Measurements from ENCODE around the gene MAP3K15. TPM values are rescaled to one million over a fixed set of nuclear protein-coding genes. Genes with fewer than 3 reads are reported as not detected.
"Not testable (repeated sequence)": the region's sequence is repeated elsewhere in the genome, so short reads cannot be mapped to it uniquely, and the experiment has no call there.

Gene MAP3K15
- total RNA-seq, 1 donor from 2014 or later: 0.13 TPM

DNA sequence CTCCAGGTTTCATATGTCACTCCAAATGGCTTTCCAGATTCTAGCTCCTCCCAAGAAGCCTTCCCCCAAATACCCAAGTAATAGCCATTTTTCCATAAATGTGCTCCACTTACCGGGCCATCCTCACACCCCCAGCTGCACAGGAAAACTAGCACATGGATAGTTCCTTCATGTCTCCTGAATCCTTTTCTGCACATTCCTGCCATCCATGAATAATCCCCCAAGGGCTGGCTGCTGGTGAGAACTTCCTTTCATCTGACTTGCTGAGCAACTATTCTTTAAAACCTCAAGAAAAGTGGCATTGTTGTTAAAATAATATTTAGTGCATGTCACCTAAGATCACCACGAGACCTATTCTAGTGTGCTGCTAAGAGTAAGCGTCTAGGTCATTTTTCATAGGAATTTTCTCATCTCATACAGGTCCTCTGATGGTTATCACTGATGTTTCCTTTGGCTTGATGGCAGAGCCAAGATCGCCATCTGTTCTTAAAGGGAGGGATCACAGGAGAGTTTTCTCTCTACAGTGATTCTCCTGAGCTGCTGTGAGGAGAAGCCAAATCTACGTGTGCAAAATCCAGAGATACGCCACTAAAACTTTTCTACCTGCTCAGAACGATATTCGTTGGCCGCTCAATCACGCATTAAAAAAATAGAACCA lies 71.3 kb downstream of the MAP3K15 start:
- intact Hi-C loops (cut with DNase I): no loop called here
- no peak for DNase-seq (ENCODE audit: low spot score)

DNA sequence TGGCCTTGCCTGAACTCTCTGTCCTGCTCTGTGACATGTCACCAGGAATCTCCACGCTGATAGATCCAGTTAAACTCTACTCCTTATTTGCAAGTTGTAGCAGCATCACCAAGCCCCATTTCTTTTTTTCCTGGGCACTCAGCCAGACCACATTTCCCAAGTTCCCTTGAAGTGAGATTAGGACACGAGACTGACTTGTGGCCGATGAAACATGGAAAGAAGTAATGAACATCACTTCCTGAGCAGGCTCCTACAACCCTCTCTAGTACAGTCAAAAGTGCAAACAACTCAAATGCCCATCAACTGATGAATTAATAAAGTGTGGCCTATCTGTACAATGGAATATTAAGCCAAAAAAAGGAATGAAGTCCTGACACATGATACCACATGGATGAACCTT lies 74.6 kb downstream of the MAP3K15 start:
- DNase-seq (ENCODE audit: low spot score) (no peak), ATAC-seq (no peak)
- intact Hi-C loops (cut with DNase I): no loop called here

More for the DNA sequence above, 71.3 kb downstream of the MAP3K15 start:
- ATAC-seq: no peak

DNA sequence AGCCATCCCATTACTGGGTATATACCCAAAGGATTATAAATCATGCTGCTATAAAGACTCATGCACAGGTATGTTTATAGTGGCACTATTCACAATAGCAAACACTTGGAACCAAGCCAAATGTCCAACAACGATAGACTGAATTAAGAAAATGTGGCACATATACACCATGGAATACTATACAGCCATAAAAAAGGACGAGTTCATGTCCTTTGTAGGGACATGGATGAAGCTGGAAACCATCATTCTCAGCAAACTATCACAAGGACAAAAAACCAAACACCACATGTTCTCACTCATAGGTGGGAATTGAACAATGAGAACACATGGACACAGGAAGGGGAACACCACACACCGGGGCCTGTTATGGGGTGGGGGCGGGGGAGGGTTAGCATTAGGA lies 92.6 kb downstream of the MAP3K15 start:
- intact Hi-C loops (cut with DNase I); DNase-seq (ENCODE audit: low spot score): not testable (repeated sequence)

DNA sequence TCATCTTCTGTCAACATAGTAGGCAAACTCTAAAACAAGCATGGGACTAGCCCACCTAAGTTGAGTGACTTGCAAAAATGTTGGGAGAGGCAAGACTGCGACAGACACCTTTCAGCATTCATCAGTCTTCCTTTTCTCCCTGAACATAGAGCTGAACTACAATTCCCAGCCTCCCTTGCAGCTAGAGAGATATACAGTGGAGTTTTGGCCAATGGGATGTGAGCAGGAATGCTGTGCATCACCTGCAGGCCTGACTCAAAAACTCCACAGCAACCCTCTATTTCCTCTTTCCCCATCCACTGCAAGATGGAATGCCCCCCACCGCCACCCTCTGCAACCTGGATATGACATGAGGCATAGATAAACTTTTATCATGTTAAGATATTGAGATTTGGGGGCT lies 105.0 kb downstream of the MAP3K15 start:
- ATAC-seq: no peak
- DNase-seq (ENCODE audit: low spot score): no peak
- intact Hi-C loops (cut with DNase I): no loop called here

More for the DNA sequence above, 92.6 kb downstream of the MAP3K15 start:
- not testable (repeated sequence) for ATAC-seq

DNA sequence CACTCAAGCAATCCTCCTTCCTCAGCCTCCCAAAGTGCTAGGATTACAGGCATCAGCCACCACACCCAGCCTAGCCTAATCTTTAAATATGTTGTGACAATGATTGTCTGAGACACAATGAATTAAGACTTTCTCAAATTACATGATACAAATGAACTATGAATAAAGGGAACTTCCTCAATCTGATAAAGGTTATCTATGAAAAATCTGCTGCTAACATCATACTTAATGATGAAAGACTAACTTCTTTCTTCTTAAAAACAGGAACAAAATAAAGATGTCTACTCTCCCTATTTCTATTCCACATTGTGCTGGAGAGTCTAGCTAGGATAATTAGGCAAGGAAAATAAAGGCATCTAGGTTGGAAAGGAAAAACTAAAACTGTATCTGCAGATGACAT lies 111.6 kb downstream of the MAP3K15 start:
- no peak for DNase-seq (ENCODE audit: low spot score)
- ATAC-seq: no peak
- intact Hi-C loops (cut with DNase I): no loop called here

DNA sequence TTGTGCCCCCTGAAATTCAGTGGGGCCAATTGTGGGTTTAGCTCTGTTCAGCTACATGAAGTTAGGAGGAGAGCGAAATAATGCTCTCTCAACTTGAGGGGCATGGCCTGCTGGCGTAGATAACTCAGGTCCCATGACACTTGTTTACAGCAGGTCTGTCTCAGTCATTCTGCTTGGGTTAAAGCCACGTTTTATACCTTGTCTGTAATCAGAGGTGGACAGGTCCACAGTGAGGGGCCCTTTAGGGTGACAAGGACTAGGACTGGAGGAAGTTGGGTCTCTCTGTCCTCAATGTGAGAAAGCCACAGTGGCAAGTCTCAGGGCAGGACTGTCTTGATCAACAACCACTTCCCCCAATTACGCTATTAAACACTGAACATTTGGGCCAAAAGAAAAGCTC lies 122.6 kb downstream of the MAP3K15 start:
- no peak for DNase-seq (ENCODE audit: low spot score)
- ATAC-seq: no peak
- intact Hi-C loops (cut with DNase I): no loop called here

DNA sequence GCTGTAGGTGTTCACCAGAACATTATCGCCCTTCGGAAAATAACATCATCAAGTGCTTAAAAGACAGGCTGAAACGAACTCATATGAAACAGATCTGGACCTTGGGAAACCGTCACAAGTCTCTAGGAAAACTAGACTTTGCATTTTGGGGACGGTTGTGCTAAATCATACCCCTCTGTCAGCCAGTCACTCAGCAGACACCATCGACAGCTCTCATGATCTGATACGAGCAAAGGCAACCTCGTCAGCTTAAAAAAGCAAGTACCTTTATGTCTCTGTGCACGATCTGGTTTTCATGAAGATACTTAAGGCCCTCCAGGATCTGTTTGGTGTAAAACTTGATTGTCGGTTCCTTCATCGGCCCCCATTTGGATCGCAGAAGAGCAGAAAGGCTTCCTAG lies 123.2 kb downstream of the MAP3K15 start:
- DNase-seq (ENCODE audit: low spot score) (no peak), ATAC-seq (no peak)
- intact Hi-C loops (cut with DNase I): no loop called here

DNA sequence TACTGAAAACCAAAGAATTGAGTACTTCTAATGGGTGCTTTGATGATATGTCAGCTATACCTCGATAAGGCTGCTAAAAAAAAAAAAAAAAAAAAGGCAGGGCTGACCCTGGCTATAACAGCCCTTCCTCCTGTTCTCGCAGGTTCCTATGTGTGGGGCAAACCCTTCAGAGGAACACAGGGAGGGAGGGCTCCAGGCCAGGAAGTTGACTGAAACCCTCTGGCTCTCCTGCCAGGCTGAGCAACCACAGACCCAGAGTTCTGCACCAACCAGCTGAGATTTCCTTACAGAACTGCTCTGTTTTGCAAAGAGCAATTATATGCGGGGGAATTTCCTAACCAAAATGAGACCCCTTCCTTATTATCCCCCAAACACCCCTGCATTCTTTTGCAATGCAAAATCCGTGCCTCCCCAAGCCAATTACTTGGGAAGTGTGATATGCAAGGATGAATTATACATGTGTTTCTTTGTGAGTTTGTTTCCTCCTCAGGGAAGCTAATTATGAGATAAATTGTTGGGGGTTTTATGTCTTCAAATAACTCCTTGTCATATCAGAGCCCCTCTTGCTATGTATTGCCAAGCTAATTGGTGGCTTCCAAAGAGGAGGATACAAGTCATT lies 126.0 kb downstream of the MAP3K15 start:
- intact Hi-C loops (cut with DNase I): no loop called here
- DNase-seq (ENCODE audit: low spot score) (no peak), ATAC-seq (no peak)

DNA sequence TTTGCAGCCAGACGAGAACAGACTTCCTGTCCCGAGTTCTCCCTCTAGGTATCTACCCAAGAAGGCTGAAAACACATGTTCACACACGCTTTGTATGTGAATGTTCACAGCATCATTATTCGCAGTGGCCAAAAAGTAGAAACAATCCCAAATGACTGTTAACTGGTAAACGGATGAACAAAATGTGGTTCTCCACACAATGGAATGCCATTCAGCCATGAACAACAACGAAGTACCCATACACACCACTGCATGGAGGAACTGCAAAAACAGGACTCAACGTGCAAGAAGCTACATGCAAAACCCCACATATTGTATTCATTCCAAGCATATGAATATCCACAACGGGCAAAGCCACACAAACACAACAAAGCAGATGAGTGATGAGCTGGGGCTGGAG lies 126.6 kb downstream of the MAP3K15 start:
- ATAC-seq (no peak), DNase-seq (ENCODE audit: low spot score) (no peak)
- intact Hi-C loops (cut with DNase I): no loop called here

DNA sequence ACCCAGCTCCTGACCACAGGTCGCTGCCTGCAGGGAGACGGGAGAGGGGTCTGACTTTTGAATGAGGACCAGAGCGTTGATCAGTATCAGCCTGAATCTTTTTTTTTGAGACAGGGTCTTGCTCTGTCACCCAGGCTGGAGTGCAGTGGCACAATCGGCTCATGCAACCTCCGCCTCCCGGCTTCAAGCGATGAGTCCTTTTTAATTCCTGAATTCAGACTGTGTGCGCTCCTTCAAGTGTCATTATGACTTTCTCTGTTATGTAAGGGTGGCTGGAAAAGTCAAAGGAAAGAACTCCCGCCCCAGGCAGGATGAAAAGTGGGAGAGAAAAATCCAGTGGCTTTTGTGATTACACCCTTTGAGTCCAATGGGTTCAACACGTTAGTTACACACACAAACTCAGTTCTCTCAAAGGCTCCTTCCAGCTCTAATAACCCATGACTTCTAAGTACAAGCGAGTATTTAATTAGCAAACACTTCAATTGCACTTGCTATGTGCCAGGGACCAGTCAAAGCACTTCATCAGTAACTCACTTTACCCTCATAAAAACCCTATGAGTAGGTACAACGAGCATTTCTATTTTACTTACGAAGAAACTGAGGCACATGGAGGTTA lies 127.1 kb downstream of the MAP3K15 start:
- DNase-seq (ENCODE audit: low spot score) (no peak), ATAC-seq (no peak)
- intact Hi-C loops (cut with DNase I): no loop called here

DNA sequence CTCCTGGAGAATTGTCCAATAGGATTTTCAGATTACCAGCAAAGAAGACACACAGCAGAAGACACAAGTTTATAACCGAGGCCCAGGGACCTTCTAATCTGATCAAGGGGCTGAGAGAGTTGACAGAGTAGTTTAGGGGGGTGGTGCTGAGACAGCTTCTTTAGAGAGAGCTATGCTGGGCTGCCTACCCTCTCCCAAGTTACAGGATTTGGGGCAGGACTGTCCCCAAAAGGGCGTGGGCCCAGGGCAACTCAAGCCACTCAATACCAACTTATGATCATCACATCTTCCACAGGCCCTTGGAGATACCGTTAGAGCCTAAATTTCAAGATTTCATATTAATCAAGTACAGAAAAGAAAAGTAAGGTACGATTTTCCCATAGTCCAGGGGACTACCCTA lies 128.6 kb downstream of the MAP3K15 start:
- DNase-seq (ENCODE audit: low spot score) (peak; percentile 17), ATAC-seq (no peak)
- intact Hi-C loops (cut with DNase I): no loop called here

DNA sequence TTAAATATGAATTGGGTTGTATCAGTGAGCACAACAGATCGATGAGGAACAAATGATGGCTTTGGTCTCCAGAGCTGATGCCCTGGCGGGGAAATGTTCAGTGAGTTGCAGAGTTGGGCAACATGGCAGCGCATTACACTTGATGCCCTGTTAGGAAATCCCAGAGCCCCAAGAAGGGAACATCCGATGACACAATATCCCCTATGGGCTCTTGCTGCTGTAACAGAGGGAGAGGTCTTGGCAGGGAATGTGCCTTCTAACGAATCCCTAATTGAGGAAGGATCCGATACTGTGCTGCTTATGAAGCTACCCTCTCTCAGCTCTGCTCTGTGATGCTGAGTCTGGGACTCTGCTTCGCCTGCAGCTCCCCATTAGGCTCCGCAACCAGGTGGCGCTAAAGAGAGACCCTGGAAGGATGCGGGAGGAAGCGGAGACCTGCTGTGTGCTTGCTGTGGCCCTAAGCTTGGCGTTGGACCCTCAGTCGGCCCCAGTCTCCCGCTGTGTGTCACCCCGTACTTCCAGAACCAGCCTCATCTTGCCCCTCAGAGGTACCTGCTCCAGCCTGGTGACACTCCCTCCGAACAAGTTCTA lies 132.7 kb downstream of the MAP3K15 start:
- ATAC-seq (peak; percentile 39), DNase-seq (ENCODE audit: low spot score) (peak; percentile 62)
- intact Hi-C loops (cut with DNase I): no loop called here

DNA sequence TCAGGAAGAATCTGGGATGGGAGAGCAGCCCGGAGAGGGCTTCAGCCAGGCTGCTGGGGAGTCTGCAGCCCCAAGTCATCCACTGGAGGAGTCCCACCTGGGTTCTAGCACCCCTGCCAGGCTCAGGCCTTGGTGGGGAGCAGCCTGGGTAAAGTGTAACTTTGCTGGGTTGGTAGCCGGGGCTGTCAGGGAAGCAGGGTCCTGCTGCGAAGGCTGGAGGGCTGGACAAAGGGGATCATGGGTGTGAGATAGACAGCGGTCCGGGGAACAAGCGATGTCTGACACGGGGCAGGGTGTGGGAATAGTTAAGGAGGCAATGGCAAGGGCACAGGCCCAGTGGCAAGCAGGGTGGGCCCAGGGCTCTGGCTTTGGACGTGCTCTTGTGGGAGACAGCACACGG lies 134.0 kb downstream of the MAP3K15 start:
- intact Hi-C loops (cut with DNase I): no loop called here
- ATAC-seq (no peak), DNase-seq (ENCODE audit: low spot score) (peak; percentile 44)

DNA sequence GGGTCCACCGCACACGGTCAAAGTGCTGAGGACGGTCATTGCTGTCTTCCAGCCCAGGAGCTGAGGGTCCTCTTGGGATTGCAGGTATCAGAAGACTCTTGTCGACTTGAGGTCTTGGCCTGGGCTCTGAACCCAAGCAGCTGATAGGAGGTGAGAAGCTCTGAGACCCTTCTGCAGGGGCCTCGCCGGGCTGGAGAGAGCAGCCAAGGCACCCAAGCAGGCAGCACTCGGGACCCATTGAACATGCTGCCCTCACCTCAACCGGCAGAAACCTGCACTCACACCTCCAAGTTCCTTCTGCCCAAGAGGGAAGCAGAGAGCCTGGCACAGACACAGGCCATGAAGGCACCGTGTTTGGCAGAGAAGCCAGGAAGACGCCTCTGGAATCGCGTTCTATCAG lies 137.5 kb downstream of the MAP3K15 start:
- no peak for DNase-seq (ENCODE audit: low spot score)
- intact Hi-C loops (cut with DNase I): no loop called here
- no peak for ATAC-seq

DNA sequence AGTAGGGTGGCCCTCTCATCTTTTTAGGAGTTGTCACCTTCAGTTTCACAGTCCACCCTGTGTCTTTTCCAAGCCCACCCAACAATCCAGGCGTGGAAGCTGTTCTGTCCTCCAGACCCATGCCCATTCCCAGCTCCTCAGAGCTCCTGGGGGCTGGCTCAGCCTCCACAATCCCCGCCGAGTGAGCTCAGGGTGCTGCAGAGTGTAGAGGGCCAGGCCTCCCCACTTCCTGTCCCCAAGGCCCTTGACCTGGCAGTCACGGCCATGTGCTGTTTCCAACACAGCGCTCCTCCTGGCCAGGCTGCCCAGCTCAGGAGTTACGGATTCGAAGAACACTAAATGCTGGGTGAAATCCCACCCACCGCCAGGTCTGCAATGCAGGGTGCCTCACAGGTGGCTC lies 139.8 kb downstream of the MAP3K15 start:
- intact Hi-C loops (cut with DNase I): no loop called here
- no peak for ATAC-seq
- no peak for DNase-seq (ENCODE audit: low spot score)

DNA sequence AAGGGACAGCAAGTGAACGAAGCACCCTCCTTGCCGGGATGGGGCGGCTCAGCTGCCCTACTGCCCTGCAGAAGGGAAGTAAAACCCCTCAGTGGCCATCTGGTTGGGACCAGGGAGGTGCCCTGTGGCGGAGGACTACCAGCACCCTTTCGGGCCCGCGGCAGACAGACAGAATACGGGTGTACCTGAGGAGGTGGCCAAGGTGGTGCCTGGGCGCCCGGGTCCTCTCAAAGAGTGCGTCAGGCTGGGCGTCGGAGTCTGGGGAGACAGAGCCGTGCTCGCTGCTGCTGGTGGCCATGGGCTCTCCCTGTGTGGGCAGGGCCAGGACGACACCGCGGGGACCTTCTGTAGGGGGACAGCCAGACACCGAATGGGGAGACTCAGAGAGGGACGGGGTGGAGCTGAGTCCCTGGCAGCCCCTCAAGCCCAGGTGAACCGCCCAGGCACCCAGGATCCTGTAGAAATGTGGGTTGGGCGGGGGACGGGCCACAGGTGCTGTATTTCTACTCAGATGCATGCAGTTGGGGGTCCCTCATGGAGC lies 141.9 kb downstream of the MAP3K15 start:
- DNase-seq (ENCODE audit: low spot score) (no peak), ATAC-seq (peak; percentile 11)
- intact Hi-C loops (cut with DNase I): no loop called here

DNA sequence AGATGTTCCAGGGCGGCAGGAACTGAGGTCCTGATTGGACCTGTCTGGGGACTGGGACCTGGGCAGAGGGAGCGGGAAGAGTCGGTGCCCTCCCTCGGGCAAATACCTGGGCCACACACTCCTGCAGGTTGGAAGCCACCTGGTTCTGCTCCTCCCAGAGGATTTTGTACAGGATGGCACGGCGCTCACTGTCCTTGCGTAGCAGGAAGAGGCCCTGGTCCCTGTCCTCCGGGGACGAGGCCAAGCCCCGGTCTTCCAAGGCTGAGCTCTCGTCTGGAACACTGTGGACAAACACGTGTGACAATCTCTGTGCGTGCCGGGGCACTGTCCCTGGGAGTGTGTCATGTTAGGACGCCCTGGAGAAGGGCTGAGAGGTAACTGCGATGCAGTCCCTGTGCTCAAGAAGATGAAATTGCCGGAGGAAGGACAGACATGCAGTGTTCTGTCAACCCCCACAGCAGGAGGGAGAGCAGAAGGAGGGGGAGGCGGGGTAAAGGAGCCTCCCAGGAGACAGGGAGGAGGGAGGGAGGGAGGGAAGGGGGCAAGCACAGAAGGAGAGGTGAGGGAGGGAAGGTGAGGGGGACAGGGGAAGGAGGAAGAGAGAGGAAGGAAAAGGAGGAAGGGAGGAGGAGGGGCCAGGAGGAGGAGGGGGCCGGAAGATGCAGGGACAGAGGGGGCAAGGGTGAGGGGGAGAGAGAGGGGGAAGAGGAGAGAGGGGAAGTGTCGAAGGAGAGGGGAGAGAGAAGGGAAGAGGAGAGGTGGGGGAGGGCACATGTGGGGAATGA lies 142.6 kb downstream of the MAP3K15 start:
- DNase-seq (ENCODE audit: low spot score) (no peak), ATAC-seq (peak; percentile 70)
- intact Hi-C loops (cut with DNase I): no loop called here

DNA sequence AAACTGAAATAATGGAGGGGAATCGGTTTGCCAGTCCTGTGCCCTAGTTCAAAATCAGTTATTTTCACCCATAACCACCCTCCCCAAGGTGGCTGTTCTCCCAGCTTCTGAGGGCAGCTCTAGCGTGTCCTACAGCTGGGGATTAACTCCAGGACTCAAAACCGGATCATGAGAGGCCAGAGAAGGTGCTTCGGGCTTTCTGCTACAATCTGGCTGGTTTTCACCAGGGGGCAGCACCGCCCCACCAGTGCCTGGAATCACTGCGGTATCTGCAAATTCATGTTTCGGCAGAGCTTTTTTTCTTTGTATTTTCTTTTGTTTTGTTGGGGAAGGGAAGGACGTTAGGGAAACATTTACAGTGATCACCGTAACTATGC lies 143.2 kb downstream of the MAP3K15 start:
- intact Hi-C loops (cut with DNase I): no loop called here
- DNase-seq (ENCODE audit: low spot score) (peak; percentile 77), ATAC-seq (peak; percentile 75)

DNA sequence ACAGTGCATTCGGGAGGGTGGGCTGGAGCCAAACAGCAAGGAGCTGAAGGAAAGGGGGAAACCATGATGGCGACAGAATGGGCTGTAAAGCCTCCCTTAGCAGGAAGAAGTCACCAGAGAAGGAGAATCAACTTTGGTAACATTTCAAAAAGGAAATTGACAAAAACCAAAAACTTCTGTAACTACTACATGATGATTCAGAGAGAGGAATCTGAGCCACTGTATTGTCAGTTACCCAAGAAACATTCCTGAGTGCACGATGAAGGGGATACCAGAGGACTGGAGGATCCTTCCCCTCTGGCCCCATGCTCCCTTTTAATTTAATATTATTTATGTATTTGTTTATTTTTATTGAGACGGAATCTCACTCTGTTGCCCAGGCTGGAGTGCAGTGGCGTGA lies 145.2 kb downstream of the MAP3K15 start:
- intact Hi-C loops (cut with DNase I): no loop called here
- no peak for DNase-seq (ENCODE audit: low spot score)

More for the DNA sequence above, 145.2 kb downstream of the MAP3K15 start:
- no peak for ATAC-seq
